Germinal center (tissue), 1 donor: ENCODE data around the gene IRF1.

Experiments used
- DNase-seq: peaks from one replicate; pipeline ENCODE4 v3.0.0; 2012; ENCODE audit warnings: mixed read lengths, low spot score

Gene IRF1

DNA sequence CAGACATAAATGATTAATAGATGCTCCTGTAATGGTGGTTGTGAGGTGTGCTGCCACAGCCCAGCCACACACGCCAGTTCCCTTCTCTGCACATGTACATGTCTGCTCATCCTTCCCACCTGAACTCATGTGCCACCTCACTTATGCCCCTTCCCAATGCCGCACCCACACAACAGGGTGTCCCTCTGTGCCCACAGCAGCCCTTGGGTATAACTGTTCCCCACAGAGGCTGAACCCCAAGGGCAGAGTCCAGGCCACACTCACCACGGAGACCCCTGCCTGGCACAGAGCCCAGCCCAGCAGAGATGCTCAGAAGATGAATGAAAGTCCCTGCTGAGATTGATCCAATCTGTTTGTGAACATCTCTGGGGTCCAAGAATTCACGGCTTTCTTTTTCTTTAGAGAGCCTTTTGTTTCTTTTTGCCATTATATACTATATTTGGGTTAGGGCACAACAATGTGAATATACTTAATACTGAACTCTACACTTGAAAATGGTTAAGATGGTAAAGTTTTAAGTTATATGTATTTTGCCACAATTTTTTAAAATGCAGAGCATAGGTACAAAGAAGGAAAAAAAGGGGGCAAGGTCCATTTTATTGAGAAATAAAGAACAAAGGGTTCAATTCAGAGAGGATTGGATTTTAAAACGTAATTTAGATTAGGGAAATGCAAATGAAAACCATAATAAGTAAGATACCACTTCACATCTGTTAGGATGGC is 29.6 kb downstream of the IRF1 start:
- no peak for DNase-seq

DNA sequence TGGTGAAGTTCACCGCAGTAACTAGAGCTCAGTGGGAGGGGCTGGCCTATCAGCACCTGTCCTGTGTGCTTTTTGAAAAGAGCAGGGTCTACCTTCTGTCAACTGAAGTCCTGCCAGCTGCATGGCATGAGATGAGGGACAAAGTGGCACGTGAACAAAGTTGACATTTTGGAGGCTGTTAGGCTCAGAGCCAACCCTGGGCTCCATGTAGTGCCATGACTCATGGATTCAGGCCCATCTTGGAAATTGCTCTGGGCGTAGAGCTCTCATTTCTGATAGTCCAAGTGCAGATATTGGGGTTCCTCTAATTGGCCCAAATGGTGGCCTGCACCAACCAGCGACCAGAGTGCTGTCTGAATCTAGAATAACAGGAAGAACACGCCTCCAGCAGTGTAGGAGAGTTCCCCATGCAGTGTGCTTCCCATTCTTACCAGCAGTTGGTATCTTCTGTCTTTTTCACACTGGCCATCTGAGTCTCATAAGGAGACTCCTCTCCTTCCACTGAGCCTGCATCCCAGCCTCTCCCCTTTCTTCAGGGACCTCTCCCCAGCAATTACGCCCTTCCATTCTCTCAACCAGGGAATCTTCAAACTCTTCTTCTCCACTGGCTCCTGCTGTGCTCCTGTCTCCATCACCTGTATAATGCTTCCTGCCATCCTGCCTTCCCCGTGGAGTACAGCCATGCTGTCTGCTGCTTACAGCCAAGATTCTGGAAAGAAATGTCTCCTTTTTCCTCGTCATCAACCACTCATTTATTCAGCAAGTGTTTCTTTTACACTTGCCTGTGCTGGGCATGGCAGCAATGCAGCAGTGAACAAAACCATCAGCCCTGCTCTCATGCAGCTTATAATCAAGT is 30.4 kb downstream of the IRF1 start:
- no peak for DNase-seq

GRCh38 chr5:132459031-132459982 is 31.3 kb downstream of the IRF1 start:
- DNase-seq = no peak

DNA sequence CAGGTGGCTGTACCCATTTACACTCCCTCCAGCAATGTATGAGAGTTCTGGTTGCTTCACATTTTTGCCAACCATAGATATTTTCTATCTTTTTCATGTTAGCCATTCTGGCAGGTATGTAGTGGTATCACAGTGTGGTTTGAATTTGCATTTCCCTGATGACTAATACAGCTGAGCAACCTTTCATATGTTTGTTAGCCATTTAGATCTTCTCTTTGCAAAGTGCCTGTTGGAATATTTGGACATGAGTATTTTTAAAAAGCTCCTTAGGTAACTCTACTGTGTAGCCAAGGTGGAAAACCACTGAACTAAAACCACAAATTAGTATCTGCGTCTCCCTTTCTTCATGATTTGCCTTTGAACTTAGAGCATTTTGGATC is 31.9 kb downstream of the IRF1 start:
- DNase-seq = no peak

DNA sequence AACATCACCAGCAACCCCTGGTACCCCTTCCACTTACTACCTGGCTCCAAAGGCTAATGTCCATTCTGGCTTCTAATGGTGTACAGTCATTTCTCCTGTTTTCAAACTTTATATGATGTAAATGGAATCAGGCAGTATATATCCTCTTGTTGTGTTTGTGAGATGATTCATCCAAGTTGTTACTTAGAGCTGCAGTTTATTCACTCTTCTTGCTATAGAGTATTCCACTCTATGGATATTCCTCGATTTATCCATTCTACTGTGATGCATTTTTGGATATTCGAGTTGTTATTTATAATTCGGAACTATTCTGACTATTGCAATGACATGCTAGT is 32.4 kb downstream of the IRF1 start:
- no peak for DNase-seq

DNA sequence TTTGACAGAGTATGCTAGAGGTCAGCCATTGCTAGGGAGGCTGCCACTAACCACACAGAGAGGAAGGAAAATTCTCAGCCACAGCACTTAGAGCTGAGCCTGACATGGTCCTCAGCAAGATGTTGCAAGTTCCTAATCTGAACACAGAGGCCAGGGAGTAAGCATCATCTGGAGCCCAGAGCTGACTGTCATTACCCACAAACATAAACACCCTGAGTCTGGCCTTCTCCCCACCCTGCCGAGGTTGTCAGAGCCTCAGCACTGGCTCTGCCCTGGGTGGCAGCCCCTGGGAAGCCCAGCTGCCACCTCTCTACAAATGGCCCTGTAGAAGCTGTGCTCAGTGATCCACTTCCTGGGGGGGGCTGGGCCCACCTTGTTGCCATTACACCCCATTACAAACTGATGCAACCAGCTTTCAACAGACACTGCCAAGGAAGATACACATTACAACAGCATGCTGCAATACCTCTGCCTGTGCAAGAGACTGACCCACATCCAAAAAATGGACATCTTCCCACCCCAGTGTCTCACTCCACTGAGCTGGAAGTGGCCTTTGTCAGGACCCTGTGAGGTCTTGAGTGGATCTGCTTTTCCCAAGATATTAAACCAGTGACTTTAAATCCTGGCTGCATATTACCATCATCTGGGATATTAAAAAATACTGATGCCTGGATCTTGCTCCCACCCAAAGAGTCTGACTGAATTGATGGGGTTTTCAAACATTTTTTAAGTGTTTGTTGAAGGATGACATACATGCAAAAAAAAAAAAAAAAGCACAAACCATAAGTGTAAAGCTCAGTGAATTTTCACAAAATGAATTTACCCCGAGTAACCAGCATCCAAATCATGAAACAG is 33.0 kb downstream of the IRF1 start:
- DNase-seq = peak; percentile 44

DNA sequence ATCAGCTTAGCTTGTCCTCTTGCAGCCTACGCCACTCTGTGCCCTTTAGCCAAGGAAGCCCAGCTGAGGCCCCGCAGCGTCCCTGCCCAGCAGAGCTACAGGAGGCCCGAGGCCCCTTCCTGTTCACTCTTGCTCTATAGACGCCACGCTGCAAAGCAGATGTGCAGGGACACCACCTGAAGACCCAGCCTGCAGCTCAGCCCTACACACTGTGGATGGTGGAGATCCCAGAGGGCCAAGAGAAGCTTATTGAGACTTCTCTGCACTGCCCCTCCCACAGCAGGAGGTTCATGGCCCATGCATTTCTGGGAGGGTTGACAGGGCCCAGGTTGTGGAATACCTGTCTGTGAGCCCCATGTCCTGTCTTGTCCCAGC is 33.6 kb downstream of the IRF1 start:
- DNase-seq = no peak

DNA sequence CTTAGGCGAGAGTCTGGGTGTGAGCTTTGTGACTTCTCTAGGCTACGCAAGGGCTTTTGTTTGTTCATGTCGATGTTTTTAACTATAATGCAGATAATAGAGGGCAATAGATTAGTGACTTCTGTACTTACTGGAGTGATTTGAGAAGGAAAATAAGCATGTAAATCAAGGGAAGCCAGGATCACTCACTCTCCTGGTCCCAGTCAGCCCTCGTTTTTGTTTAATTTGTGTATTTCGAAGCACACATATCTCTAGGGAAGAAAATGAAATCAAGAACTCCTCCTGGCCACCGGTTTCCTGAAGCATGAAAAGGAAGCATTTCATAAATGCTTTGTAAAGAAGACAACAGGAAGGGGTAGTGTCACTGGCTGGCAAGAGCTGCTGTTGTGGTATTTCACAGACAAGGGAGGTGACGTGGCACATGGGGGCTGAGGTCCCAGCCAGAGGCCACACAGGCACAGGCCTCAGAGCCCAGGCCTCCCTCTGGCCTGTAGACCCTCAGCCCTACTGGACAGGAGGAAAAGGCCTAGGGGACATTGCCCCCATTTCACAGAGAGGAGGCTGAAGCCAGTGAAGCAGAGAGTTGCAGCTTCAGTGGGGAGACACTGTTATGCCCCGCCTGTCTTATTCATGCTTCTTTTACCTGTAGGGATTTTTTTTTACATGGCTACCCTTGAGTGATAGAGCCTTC is 34.1 kb downstream of the IRF1 start:
- peak; percentile 74 for DNase-seq

DNA sequence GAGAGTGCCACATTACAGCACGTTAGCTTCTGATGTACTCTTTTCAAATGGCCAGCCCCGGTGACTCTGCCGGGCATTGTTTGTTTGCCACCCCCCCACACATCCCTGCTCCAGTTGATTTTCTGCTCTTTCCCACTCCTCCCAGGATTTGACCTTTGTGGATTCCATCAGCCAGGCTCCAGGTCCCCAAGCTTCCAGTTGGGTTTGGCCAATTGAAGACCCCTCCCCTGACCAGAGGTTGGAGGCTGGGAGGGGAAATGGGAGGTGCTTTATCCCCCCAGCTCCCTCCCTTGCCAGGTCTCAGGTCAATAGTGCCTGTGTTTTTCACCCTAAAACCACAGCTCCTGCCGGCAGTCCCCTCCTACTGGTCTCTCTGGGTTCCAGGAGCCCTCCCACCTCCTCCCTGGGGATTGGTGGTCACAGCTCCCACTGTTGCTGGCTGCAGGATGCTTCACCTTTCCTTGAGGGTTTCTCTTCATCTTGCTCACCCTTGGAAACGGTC is 34.9 kb downstream of the IRF1 start:
- DNase-seq = no peak

DNA sequence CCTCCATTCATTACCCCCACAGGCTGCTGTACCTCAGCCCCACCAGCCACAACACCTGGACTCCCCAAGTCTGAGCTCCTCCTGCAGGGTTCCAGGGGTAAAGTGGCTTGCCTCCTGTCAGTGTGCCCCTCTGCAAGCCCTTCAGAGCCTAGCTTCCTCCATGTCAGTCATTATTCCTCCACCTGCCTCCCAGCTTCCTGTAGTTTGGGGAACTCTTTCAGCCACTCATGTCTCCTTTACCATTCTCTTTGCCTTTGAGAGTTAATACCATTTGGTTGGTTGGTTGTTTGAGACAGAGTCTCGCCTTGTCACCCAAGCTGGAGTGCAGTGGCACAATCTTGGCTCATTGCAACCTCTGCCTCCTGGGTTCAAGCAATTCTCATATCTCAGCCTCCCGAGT is 36.2 kb downstream of the IRF1 start:
- DNase-seq = no peak

DNA sequence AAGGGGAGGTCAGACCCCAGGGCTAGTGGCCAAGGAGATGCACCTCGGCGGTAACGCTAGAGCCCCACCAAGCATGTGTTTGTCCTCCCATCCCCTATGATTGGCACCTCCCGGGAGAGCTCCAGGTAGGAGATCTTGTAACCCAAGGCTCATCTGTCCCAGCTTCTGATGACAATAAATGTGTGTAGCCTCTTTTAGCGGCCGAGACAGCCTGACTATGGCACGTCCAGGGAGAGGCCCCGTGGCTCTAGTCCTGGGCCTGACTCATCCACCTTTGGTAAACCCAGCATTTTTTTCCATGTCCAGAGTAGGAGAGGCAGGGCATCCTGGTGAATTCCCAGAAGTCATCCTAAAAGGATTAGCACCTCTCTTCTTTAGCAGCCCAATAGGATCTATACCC is 39.2 kb downstream of the IRF1 start:
- no peak for DNase-seq

- DNase-seq = no peak
Observed at GRCh38 chr5:132449060-132449459, 41.5 kb downstream of the IRF1 start.

DNA sequence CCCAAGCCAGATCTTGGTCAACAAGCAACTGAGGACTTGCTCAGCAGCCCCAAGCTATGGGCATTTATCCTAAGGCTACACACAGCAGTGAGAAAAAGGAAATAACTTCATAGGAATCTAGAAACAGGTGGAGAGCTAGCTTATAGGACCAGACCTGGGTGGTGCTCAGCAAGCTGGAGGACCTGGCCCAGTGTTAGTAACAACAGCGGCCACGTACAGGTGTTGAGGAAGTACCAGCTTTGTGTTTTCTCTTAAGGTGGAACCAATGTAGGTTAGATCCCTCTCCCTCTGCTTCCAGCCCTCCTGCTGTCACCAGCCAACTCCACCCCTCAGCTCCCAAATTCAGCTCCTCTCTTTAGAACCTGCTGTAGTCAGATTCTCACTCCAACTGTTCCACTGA is 43.4 kb downstream of the IRF1 start:
- no peak for DNase-seq

- no peak for DNase-seq
Observed at GRCh38 chr5:132446621-132447020, 44.0 kb downstream of the IRF1 start.

GRCh38 chr5:132445930-132446329 is 44.6 kb downstream of the IRF1 start:
- no peak for DNase-seq

DNA sequence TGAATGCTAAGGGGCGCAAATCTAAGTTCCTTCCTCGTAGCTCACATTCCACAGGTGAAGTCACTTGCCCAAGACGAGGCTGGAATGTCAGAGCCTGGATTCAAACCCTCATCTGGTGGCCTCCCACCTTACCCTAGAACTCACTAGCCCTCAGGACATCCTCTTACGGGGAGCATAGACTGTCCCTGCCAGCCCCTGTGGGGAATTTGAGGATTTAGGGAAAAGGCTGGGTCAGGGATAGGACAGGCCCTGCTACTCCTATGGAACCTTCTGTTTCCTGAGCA is 45.0 kb downstream of the IRF1 start:
- no peak for DNase-seq

DNA sequence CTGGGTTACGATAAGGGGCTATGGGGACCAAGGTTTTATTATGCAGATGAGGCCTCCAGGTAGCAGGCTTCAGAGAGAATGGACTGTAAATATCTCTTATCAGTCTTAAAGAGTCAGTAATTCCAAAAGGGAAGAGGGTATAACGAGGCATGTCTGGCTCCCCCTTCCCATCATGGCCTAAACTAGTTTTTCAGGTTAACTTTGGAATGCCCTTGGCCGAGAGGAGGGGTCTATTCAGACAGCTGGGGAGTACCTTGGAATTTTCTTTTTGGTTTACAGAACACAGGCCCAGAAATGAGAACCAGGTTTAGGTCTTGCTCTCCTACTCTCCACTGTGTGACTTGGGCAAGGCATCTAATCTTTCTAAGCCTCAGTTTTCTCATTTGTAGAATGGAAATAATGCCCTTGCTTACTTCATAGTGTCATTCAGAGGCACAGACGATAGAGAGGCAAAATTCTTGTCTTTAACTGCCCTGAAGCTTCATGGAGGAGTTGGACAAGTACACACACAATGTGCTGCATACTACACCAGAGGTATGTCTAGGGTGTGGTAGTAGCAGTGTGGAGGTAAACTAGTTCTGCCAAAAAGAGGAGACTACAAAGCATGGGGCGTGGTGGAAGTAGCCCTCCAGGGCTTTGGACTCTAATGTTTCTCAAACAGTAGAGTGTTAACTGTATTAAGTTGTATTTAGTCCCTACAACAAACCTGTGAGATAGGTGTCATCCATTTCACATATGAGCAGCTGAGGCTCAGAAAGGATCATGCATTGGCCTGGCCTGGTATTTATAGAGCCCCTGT is 45.5 kb downstream of the IRF1 start:
- DNase-seq = no peak

GRCh38 chr5:132444061-132444460 is 46.5 kb downstream of the IRF1 start:
- no peak for DNase-seq

DNA sequence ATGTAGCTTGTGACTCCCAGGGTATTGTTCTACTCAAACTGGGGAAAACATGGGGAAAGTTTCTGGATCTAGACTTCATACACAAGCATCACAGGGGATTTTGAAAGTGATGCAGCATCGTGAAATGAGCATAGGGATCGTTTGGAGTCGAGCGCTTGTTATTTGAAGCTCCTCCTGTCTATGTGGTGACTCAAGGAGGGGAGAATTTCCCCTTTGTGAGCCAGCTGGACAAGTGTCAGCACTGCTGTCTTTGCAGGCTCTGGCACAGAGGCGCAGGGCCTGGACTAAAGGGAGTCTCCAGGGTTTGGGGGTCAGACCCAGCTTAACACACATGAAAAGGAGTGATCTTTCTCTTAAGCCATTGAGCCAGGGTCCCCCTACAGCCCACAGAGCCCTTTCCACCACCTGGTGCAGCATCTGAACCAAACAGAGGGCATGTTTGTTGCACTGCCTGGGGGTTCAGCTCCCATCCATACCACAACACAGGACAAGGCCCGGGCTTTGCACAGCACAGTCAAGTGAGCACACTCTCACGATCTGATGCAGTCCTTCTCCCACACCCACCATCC is 51.0 kb downstream of the IRF1 start:
- DNase-seq = no peak

DNA sequence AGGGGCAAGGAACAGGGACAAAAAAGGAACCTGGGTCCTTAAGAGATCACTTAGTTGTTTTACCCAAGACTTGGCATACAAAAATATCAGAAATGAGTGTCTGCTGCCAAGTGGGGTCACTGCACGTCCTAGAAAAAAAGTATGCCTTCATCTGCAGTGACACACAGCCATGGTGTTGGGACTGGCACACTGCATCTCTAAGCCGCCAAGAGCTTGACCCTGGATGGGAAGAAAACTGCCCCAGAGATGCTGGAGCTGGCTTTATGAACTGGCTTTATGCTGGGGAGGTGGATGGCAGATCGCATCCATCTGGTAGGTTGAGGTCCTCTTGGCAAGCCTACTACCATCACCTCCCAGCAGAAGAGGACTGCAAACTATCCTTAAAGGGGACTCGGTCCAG is 51.7 kb downstream of the IRF1 start:
- DNase-seq = no peak
